Stomach (tissue), 9 donors: ENCODE data around the gene NFE2L1. TPM values are rescaled to one million over a fixed set of nuclear protein-coding genes. Genes with fewer than 3 reads are reported as not detected.

Experiments
- DNase-seq, 2 donors: peaks; one replicate each; pipeline versions ENCODE4 v3.0.0 to v3.0.0-alpha.2; 2013 to 2019
- H3K27ac ChIP-seq, 5 donors: fragments of 200-600 bp in 4 of 5; sonication (generic) in 4 of 5; one replicate each; pipeline ENCODE4 v1.5.1; 2013 to 2019; ENCODE audit warnings: mild to moderate bottlenecking in 1 of 5, moderate library complexity in 1 of 5
- H3K27me3 ChIP-seq, 3 donors: fragments of 200-600 bp; sonication (generic); one replicate each; pipeline ENCODE4 v1.5.1; 2017 to 2019; ENCODE audit warnings: mixed run types in 1 of 3
- H3K36me3 ChIP-seq, 4 donors: fragments of 200-600 bp; sonication (generic); 1 replicate in 3 of 4; 2 replicates in 1 of 4; pipeline ENCODE4 v1.5.1; 2016 to 2019
- H3K4me1 ChIP-seq, 4 donors: fragments of 200-600 bp; sonication (generic); one replicate each; pipeline ENCODE4 v1.5.1; 2016 to 2019
- H3K4me3 ChIP-seq, 4 donors: fragments of 200-600 bp; sonication (generic) in 3 of 4; one replicate each; pipeline ENCODE4 v1.5.1; 2016 to 2019; ENCODE audit warnings: mild to moderate bottlenecking in 1 of 4
- H3K9me3 ChIP-seq, 4 donors: fragments of 200-600 bp; sonication (generic); one replicate each; pipeline ENCODE4 v1.5.1; 2016 to 2019
- CTCF ChIP-seq, 7 experiments: fragments of 450-650 bp in 4 of 7; fragments of 200-600 bp in 3 of 7; sonication (generic) in 3 of 7; IDR thresholded peaks; one replicate each; pipeline ENCODE4 v1.5.1; 2016 to 2019; ENCODE audit warnings: antibody characterized with exemption in 7 of 7, control low read depth in 2 of 7, mild to moderate bottlenecking in 1 of 7
- EP300 ChIP-seq: sonication (generic); formaldehyde crosslinking; IDR thresholded peaks from one replicate; pipeline ENCODE4 v1.6.1; 2017; ENCODE audit warnings: antibody characterized with exemption
- POLR2A ChIP-seq, 4 donors: fragments of 450-650 bp; IDR thresholded peaks; one replicate each; pipeline ENCODE4 v1.6.1; 2016; ENCODE audit warnings: antibody characterized with exemption in 4 of 4, control low read depth in 2 of 4, mild to moderate bottlenecking in 1 of 4, moderate library complexity in 1 of 4
- POLR2AphosphoS5 ChIP-seq, 3 donors: sonication (generic); formaldehyde crosslinking; IDR thresholded peaks; one replicate each; pipeline ENCODE4 v1.6.1; 2016; ENCODE audit warnings: antibody characterized with exemption in 3 of 3
- WGBS, 5 donors: extraction: QIAGEN DNeasy Blood & Tissue Kit in 3 of 5; methylation state at CpG; one replicate each; pipeline versions ENCODE4 v1.1.5 to v1.1.7; 2013 to 2018; 5-methylcytosine and 5-hydroxymethylcytosine counted together
- intact Hi-C: fragments of 100-400 bp; cut with DNase I; formaldehyde crosslinking; loops from one replicate; pipeline ENCODE4 v1.15.1; 2023; ENCODE audit warnings: low total_unique reads
- polyA plus RNA-seq, 3 donors: library from polyadenylated mRNA; stranded (reverse); fragments of 200-250 nt; gene quantifications; one replicate each; pipeline ENCODE4 v1.2.3, GENCODE V29; 2013
- total RNA-seq, 5 donors: library from RNA; depleted of rRNA; stranded (reverse); fragments of >200 nt; gene quantifications; one replicate each; pipeline versions ENCODE4 v1.1.0 to v1.2.3, GENCODE V29; 2014 to 2016
- donor health status: healthy with polysubstance abuse.
- donor health status: Bipolar disorder and iron deficiency.
- donor health status: healthy.

Gene NFE2L1
- total and polyA plus RNA-seq, 8 donors = 25.2 to 160 (median 58.3) TPM

- 91 to 96% (median 93%) methylated on average over 31 to 32 of the region's 32 CpGs for WGBS, 5 donors
- Histone ChIP-seq H3K27me3 (no peaks in the 10 kb centered on the region), H3K4me1 (peaks cover 23 to 41% (median 33%) of the 10 kb centered on the region in 4 donors), H3K27ac (peak overlapping the region in 1 of 5 donors; percentile 5), H3K4me3 (no peak overlapping the region), H3K9me3 (no peaks in the 10 kb centered on the region), H3K36me3 (peaks cover 68 to 100% (median 93%) of the 10 kb centered on the region in 4 donors)
- intact Hi-C loops = no loop called here
- DNase-seq = no peak
- TF ChIP-seq CTCF (IDR thresholded peaks at IDR 0.05) (no peak), POLR2A (IDR thresholded peaks at IDR 0.05) (no peak), POLR2AphosphoS5 (IDR thresholded peaks at IDR 0.05) (no peak), EP300 (no peak)
Observed at GRCh38 chr17:48059125-48059668, 11.0 kb downstream of the NFE2L1 start.

GRCh38 chr17:48060249-48060648 is 12.1 kb downstream of the NFE2L1 start:
- H3K4me3 ChIP-seq = no peak overlapping the region
- peak overlapping the region in 1 of 5 donors; percentile 5 for H3K27ac ChIP-seq
- no peaks in the 10 kb centered on the region for H3K27me3 ChIP-seq
- no peak for DNase-seq
- peaks cover 66 to 100% (median 100%) of the 10 kb centered on the region in 4 donors for H3K36me3 ChIP-seq
- TF ChIP-seq POLR2AphosphoS5 (IDR thresholded peaks at IDR 0.05) (no peak), POLR2A (IDR thresholded peaks at IDR 0.05) (no peak)
- intact Hi-C loops = no loop called here
- no peaks in the 10 kb centered on the region for H3K9me3 ChIP-seq
- 64 to 80% (median 75%) methylated on average over 7 of the region's 7 CpGs for WGBS, 5 donors
- H3K4me1 ChIP-seq = peaks cover 14 to 40% (median 25%) of the 10 kb centered on the region in 4 donors

- H3K27me3 ChIP-seq = no peaks in the 10 kb centered on the region
- H3K36me3 ChIP-seq = peaks cover 54 to 98% (median 93%) of the 10 kb centered on the region in 4 donors
- no peak overlapping the region for H3K27ac ChIP-seq
- H3K4me3 ChIP-seq = no peak overlapping the region
- intact Hi-C loops = no loop called here
- no peaks in the 10 kb centered on the region for H3K9me3 ChIP-seq
- DNase-seq = no peak
- 93 to 97% (median 95%) methylated on average over 7 of the region's 7 CpGs for WGBS, 5 donors
- TF ChIP-seq EP300 = no peak
- no peak for TF ChIP-seq POLR2AphosphoS5 (IDR thresholded peaks at IDR 0.05)
- no peak for TF ChIP-seq POLR2A (IDR thresholded peaks at IDR 0.05)
- TF ChIP-seq CTCF (IDR thresholded peaks at IDR 0.05) = no peak
- peaks cover 6 to 42% (median 24%) of the 10 kb centered on the region in 4 donors for H3K4me1 ChIP-seq
Observed at GRCh38 chr17:48062273-48062672, 14.1 kb downstream of the NFE2L1 start.

GRCh38 chr17:48064638-48065037 is 16.5 kb downstream of the NFE2L1 start:
- H3K36me3 ChIP-seq = peaks cover 37 to 97% (median 91%) of the 10 kb centered on the region in 4 donors
- 69 to 85% (median 78%) methylated on average over 3 of the region's 3 CpGs for whole genome bisulfite sequencing, 5 donors
- H3K27ac ChIP-seq = peak overlapping the region in 2 of 5 donors; percentile 23 to 56
- no peak for TF ChIP-seq POLR2A (IDR thresholded peaks at IDR 0.05)
- TF ChIP-seq CTCF (IDR thresholded peaks at IDR 0.05) = no peak
- TF ChIP-seq EP300 = no peak
- TF ChIP-seq POLR2AphosphoS5 (IDR thresholded peaks at IDR 0.05) = no peak
- H3K4me1 ChIP-seq = peaks cover 6 to 39% (median 21%) of the 10 kb centered on the region in 4 donors
- no peaks in the 10 kb centered on the region for H3K9me3 ChIP-seq
- H3K4me3 ChIP-seq = no peak overlapping the region
- H3K27me3 ChIP-seq = no peaks in the 10 kb centered on the region
- DNase-seq = no peak
- intact Hi-C loops = no loop called here

GRCh38 chr17:48066192-48066591 is 18.0 kb downstream of the NFE2L1 start:
- intact Hi-C loops = no loop called here
- Histone ChIP-seq H3K27ac (peak overlapping the region in 3 of 5 donors; percentile 2 to 56 (median 23)), H3K9me3 (no peaks in the 10 kb centered on the region), H3K4me1 (peaks cover 6 to 29% (median 16%) of the 10 kb centered on the region in 4 donors), H3K27me3 (no peaks in the 10 kb centered on the region), H3K36me3 (peaks cover 31 to 97% (median 89%) of the 10 kb centered on the region in 4 donors), H3K4me3 (no peak overlapping the region)
- TF ChIP-seq POLR2A (IDR thresholded peaks at IDR 0.05) (no peak), EP300 (no peak), POLR2AphosphoS5 (IDR thresholded peaks at IDR 0.05) (no peak), CTCF (IDR thresholded peaks at IDR 0.05) (no peak)
- WGBS, 5 donors = 27 to 65% (median 42%) methylated on average over 1 of the region's 1 CpG
- DNase-seq = no peak
